Esophagus muscularis mucosa (tissue), 4 donors: ENCODE results near the gene ALG14. TPM values are rescaled to one million over a fixed set of nuclear protein-coding genes. Genes with fewer than 3 reads are reported as not detected.
"Not testable (repeated sequence)": the region's sequence is repeated elsewhere in the genome, so short reads cannot be mapped to it uniquely, and the experiment has no call there.

Source experiments
- DNase-seq: peaks from one replicate; pipeline ENCODE4 v3.0.0-alpha.2; 2017; ENCODE audit errors: extremely low spot score
- H3K27ac ChIP-seq, 4 donors: fragments of 200-600 bp; sonication (generic); replicated peaks in 1 of 4; 1 replicate in 3 of 4; 2 replicates in 1 of 4; pipeline ENCODE4 v1.5.1; 2016 to 2019; ENCODE audit warnings: mild to moderate bottlenecking in 1 of 4
- H3K27me3 ChIP-seq, 4 donors: fragments of 200-600 bp; sonication (generic); one replicate each; pipeline versions ENCODE4 v1.5.1 to v1.6.0; 2016 to 2019
- H3K36me3 ChIP-seq, 4 donors: fragments of 200-600 bp; sonication (generic); one replicate each; pipeline ENCODE4 v1.5.1; 2016 to 2019
- H3K4me1 ChIP-seq, 4 donors: fragments of 200-600 bp; sonication (generic); one replicate each; pipeline ENCODE4 v1.5.1; 2016 to 2019
- H3K4me3 ChIP-seq, 4 donors: fragments of 200-600 bp; sonication (generic); 1 replicate in 2 of 4; 2 replicates in 2 of 4; pipeline ENCODE4 v1.5.1; 2016 to 2019; ENCODE audit warnings: mild to moderate bottlenecking in 4 of 4, moderate library complexity in 1 of 4
- H3K9me3 ChIP-seq, 4 donors: fragments of 200-600 bp; sonication (generic); 1 replicate in 3 of 4; 2 replicates in 1 of 4; pipeline ENCODE4 v1.5.1; 2016 to 2019
- CTCF ChIP-seq, 3 experiments: fragments of 200-600 bp in 2 of 3; fragments of 450-650 bp in 1 of 3; sonication (generic) in 2 of 3; IDR thresholded peaks; one replicate each; pipeline ENCODE4 v1.5.1; 2017 to 2019; ENCODE audit warnings: antibody characterized with exemption in 3 of 3, mild to moderate bottlenecking in 2 of 3, moderate library complexity in 1 of 3
- EP300 ChIP-seq: sonication (generic); formaldehyde crosslinking; IDR thresholded peaks from one replicate; pipeline ENCODE4 v1.6.1; 2017; ENCODE audit warnings: antibody characterized with exemption
- POLR2A ChIP-seq: fragments of 450-650 bp; IDR thresholded peaks from one replicate; pipeline ENCODE4 v1.6.1; 2017; ENCODE audit warnings: antibody characterized with exemption, moderate library complexity, mild to moderate bottlenecking, low read depth
- POLR2AphosphoS5 ChIP-seq, 2 donors: sonication (generic); formaldehyde crosslinking; IDR thresholded peaks; one replicate each; pipeline ENCODE4 v1.6.1; 2017; ENCODE audit warnings: antibody characterized with exemption in 2 of 2
- WGBS: methylation state at CpG from one replicate; pipeline ENCODE4 v1.1.5; 2018; 5-methylcytosine and 5-hydroxymethylcytosine counted together
- intact Hi-C: fragments of 100-400 bp; cut with DNase I; formaldehyde crosslinking; loops from one replicate; pipeline ENCODE4 v1.15.1; 2023
- total RNA-seq, 4 donors: library from RNA; depleted of rRNA; stranded (reverse); fragments of >200 nt; gene quantifications; one replicate each; pipeline versions ENCODE4 v1.1.0 to v1.2.1, GENCODE V29; 2016

ALG14 gene
- total RNA-seq, 4 donors from 2014 or later = 0.52 to 0.83 (median 0.74) TPM

GRCh38 chr1:95061445-95062006 is 11.2 kb downstream of the ALG14 start:
- H3K36me3 ChIP-seq = peaks cover 6 to 42% (median 23%) of the 10 kb centered on the region in 4 donors

GRCh38 chr1:95058974-95059373 is 13.8 kb downstream of the ALG14 start:
- no peaks in the 10 kb centered on the region for H3K27me3 ChIP-seq
- no peaks in the 10 kb centered on the region for H3K4me1 ChIP-seq
- DNase-seq = no peak
- H3K9me3 ChIP-seq = no peaks in the 10 kb centered on the region
- intact Hi-C loops = no loop called here
- no peak overlapping the region for H3K4me3 ChIP-seq
- peaks cover 6 to 30% (median 13%) of the 10 kb centered on the region in 4 donors for H3K36me3 ChIP-seq
- H3K27ac ChIP-seq = no peak overlapping the region
- WGBS = 92% methylated on average over 9 of the region's 9 CpGs
- TF ChIP-seq EP300 (no peak), POLR2A (no peak), POLR2AphosphoS5 (IDR thresholded peaks at IDR 0.05) (no peak), CTCF (IDR thresholded peaks at IDR 0.05) (no peak)

More at GRCh38 chr1:95061445-95062006, 11.2 kb downstream of the ALG14 start:
- intact Hi-C loops = no loop called here
- TF ChIP-seq CTCF (IDR thresholded peaks at IDR 0.05) = no peak
- TF ChIP-seq POLR2AphosphoS5 (IDR thresholded peaks at IDR 0.05) = no peak
- TF ChIP-seq EP300 = no peak
- TF ChIP-seq POLR2A = no peak
- Histone ChIP-seq H3K4me3 (no peak overlapping the region), H3K9me3 (no peaks in the 10 kb centered on the region), H3K4me1 (no peaks in the 10 kb centered on the region), H3K27me3 (no peaks in the 10 kb centered on the region), H3K27ac (no peak overlapping the region)
- DNase-seq = no peak
- WGBS = 59% methylated on average over 3 of the region's 3 CpGs

GRCh38 chr1:95057351-95057750 is 15.4 kb downstream of the ALG14 start:
- intact Hi-C loops = no loop called here

GRCh38 chr1:95049935-95050334 is 22.8 kb downstream of the ALG14 start:
- Histone ChIP-seq H3K9me3 (no peaks in the 10 kb centered on the region), H3K27ac (no peak overlapping the region), H3K4me1 (peaks cover 0 to 4% (median 0%) of the 10 kb centered on the region in 4 donors), H3K36me3 (no peaks in the 10 kb centered on the region), H3K4me3 (no peak overlapping the region), H3K27me3 (no peaks in the 10 kb centered on the region)
- no peak for DNase-seq
- intact Hi-C loops = loop anchor here (10.0 kb wide), 1 partner anchor 525 kb away; no protein-coding TSS in a partner anchor
- TF ChIP-seq EP300 = no peak
- no peak for TF ChIP-seq POLR2AphosphoS5 (IDR thresholded peaks at IDR 0.05)
- TF ChIP-seq POLR2A = no peak
- no peak for TF ChIP-seq CTCF (IDR thresholded peaks at IDR 0.05)
- 80% methylated on average over 5 of the region's 5 CpGs for WGBS

More at GRCh38 chr1:95057351-95057750, 15.4 kb downstream of the ALG14 start:
- TF ChIP-seq POLR2AphosphoS5 (IDR thresholded peaks at IDR 0.05) (no peak), POLR2A (no peak), EP300 (no peak), CTCF (IDR thresholded peaks at IDR 0.05) (no peak)
- H3K27ac ChIP-seq = no peak overlapping the region
- DNase-seq = no peak
- WGBS = 97% methylated on average over 6 of the region's 6 CpGs
- H3K27me3 ChIP-seq = no peaks in the 10 kb centered on the region
- peaks cover 0 to 16% (median 2%) of the 10 kb centered on the region in 4 donors for H3K36me3 ChIP-seq
- H3K4me1 ChIP-seq = no peaks in the 10 kb centered on the region
- no peaks in the 10 kb centered on the region for H3K9me3 ChIP-seq
- H3K4me3 ChIP-seq = no peak overlapping the region

- Histone ChIP-seq H3K4me3 (no peak overlapping the region), H3K27ac (no peak overlapping the region), H3K27me3 (no peaks in the 10 kb centered on the region), H3K36me3 (no peaks in the 10 kb centered on the region), H3K4me1 (peaks cover 0 to 8% (median 3%) of the 10 kb centered on the region in 4 donors), H3K9me3 (no peaks in the 10 kb centered on the region)
- 71% methylated on average over 3 of the region's 3 CpGs for WGBS
- TF ChIP-seq CTCF (IDR thresholded peaks at IDR 0.05) (no peak), POLR2A (no peak), POLR2AphosphoS5 (IDR thresholded peaks at IDR 0.05) (no peak), EP300 (no peak)
- no peak for DNase-seq
- intact Hi-C loops = loop anchor here (10.0 kb wide), 1 partner anchor 524 kb away; no protein-coding TSS in a partner anchor
These were observed 24.4 kb downstream of the ALG14 start for GRCh38 chr1:95048317-95048716.

GRCh38 chr1:95047624-95048023 is 25.1 kb downstream of the ALG14 start:
- H3K4me3 ChIP-seq, H3K27me3 ChIP-seq, H3K36me3 ChIP-seq, DNase-seq, H3K9me3 ChIP-seq, H3K27ac ChIP-seq: not testable (repeated sequence)
- 85% methylated on average over 3 of the region's 3 CpGs for WGBS
- intact Hi-C loops = loop anchor here (10.0 kb wide), 1 partner anchor 523 kb away; no protein-coding TSS in a partner anchor
- peaks cover 2 to 15% (median 10%) of the 10 kb centered on the region in 4 donors for H3K4me1 ChIP-seq
